ENCODE results near the gene CSK. TPM values are rescaled to one million over a fixed set of nuclear protein-coding genes. Genes with fewer than 3 reads are reported as not detected.

Gene CSK
- total RNA-seq, 1 donor from 2014 or later: 100 TPM

GRCh38 chr15:74769463-74770025 lies 12.3 kb upstream of the CSK start:
- H3K27ac Mint-ChIP-seq (ENCODE audit: unreplicated experiment): no peak overlapping the region
- H3K27me3 Mint-ChIP-seq (ENCODE audit: unreplicated experiment): peaks cover 5% of the 10 kb centered on the region
- DNase-seq (ENCODE audit: low spot score): no peak
- TF ChIP-seq CTCF (IDR thresholded peaks at IDR 0.05; ENCODE audit: unreplicated experiment): no peak
- H3K36me3 Mint-ChIP-seq (ENCODE audit: low read depth, unreplicated experiment): no peaks in the 10 kb centered on the region
- H3K9me3 Mint-ChIP-seq (ENCODE audit: unreplicated experiment): no peaks in the 10 kb centered on the region
- peaks cover 9% of the 10 kb centered on the region for H3K4me1 Mint-ChIP-seq (ENCODE audit: unreplicated experiment)
- no peak overlapping the region for H3K4me3 Mint-ChIP-seq (ENCODE audit: unreplicated experiment)

GRCh38 chr15:74770211-74770903 lies 11.5 kb upstream of the CSK start:
- Mint-ChIP-seq H3K4me3 (ENCODE audit: unreplicated experiment) (no peak overlapping the region), H3K9me3 (ENCODE audit: unreplicated experiment) (no peaks in the 10 kb centered on the region), H3K27ac (ENCODE audit: unreplicated experiment) (no peak overlapping the region), H3K4me1 (ENCODE audit: unreplicated experiment) (peaks cover 10% of the 10 kb centered on the region), H3K36me3 (ENCODE audit: low read depth, unreplicated experiment) (no peaks in the 10 kb centered on the region), H3K27me3 (ENCODE audit: unreplicated experiment) (peaks cover 5% of the 10 kb centered on the region)
- no peak for TF ChIP-seq CTCF (IDR thresholded peaks at IDR 0.05; ENCODE audit: unreplicated experiment)
- no peak for DNase-seq (ENCODE audit: low spot score)

DNA sequence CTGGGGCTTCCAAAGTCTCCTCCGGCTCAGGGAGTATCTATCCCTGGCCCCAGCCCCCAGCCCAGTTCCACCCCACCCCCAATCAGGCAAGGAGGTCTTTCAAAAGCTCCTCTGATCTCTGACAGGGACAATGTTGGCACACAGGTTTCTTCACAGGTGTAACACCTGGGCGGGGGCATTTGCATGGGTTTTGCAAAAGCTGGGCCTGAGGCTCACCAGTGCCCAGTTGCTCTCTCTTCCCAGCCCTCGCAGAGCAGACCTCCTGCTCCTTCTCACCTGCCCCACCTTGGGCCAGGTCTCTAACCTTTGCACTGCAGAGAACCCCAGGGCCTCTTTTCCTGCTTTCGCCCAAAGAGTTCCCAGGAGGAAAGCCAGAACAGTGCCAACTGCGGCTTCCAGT lies 8.6 kb upstream of the CSK start:
- Mint-ChIP-seq H3K27ac (ENCODE audit: unreplicated experiment) (no peak overlapping the region), H3K36me3 (ENCODE audit: low read depth, unreplicated experiment) (no peaks in the 10 kb centered on the region), H3K27me3 (ENCODE audit: unreplicated experiment) (peaks cover 1% of the 10 kb centered on the region), H3K4me3 (ENCODE audit: unreplicated experiment) (no peak overlapping the region), H3K9me3 (ENCODE audit: unreplicated experiment) (no peaks in the 10 kb centered on the region), H3K4me1 (ENCODE audit: unreplicated experiment) (peaks cover 37% of the 10 kb centered on the region)
- no peak for TF ChIP-seq CTCF (IDR thresholded peaks at IDR 0.05; ENCODE audit: unreplicated experiment)
- no peak for DNase-seq (ENCODE audit: low spot score)

- no peaks in the 10 kb centered on the region for H3K36me3 Mint-ChIP-seq (ENCODE audit: low read depth, unreplicated experiment)
- DNase-seq (ENCODE audit: low spot score): no peak
- H3K9me3 Mint-ChIP-seq (ENCODE audit: unreplicated experiment): no peaks in the 10 kb centered on the region
- H3K4me1 Mint-ChIP-seq (ENCODE audit: unreplicated experiment): peaks cover 38% of the 10 kb centered on the region
- no peak overlapping the region for H3K27ac Mint-ChIP-seq (ENCODE audit: unreplicated experiment)
- TF ChIP-seq CTCF (IDR thresholded peaks at IDR 0.05; ENCODE audit: unreplicated experiment): no peak
- no peak overlapping the region for H3K4me3 Mint-ChIP-seq (ENCODE audit: unreplicated experiment)
- peaks cover 1% of the 10 kb centered on the region for H3K27me3 Mint-ChIP-seq (ENCODE audit: unreplicated experiment)
These were observed 8.1 kb upstream of the CSK start for GRCh38 chr15:74773731-74774252.

DNA sequence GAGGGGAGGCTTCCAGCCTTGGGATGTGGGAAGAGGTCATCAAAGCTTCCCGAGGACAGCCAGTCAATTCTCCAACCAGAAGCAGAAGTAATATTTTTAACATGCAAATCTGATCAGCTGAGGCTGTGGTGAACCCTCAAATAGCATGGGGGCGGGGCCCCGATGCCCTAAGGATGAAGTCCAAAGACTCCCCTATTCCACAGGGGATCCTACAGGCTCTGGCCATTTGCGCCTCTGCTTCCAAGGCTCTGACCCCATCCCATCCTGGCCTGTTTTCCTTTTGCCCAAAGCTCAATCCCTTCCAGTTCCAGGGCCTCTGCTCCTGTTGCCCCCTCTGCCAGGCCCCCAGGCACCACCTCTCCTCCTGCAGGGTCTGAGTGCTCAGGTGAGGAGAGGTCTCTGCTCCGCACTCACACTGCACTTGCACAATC lies 6.7 kb upstream of the CSK start:
- no peaks in the 10 kb centered on the region for H3K36me3 Mint-ChIP-seq (ENCODE audit: low read depth, unreplicated experiment)
- DNase-seq (ENCODE audit: low spot score): no peak
- TF ChIP-seq CTCF (IDR thresholded peaks at IDR 0.05; ENCODE audit: unreplicated experiment): no peak
- H3K4me3 Mint-ChIP-seq (ENCODE audit: unreplicated experiment): no peak overlapping the region
- H3K9me3 Mint-ChIP-seq (ENCODE audit: unreplicated experiment): no peaks in the 10 kb centered on the region
- peaks cover 1% of the 10 kb centered on the region for H3K27me3 Mint-ChIP-seq (ENCODE audit: unreplicated experiment)
- peaks cover 45% of the 10 kb centered on the region for H3K4me1 Mint-ChIP-seq (ENCODE audit: unreplicated experiment)
- no peak overlapping the region for H3K27ac Mint-ChIP-seq (ENCODE audit: unreplicated experiment)

Measured in endothelial cell (in vitro differentiated cells).